Astrocyte (in vitro differentiated cells and primary cell): ENCODE results near the gene XIRP1. TPM values are rescaled to one million over a fixed set of nuclear protein-coding genes. Genes with fewer than 3 reads are reported as not detected.

ENCODE experiments used
- DNase-seq: peaks from one replicate; pipeline ENCODE4 v3.0.0-alpha.2; 2010; ENCODE audit warnings: low read depth
- FAIRE-seq: peaks from 2 replicates; lab custom pipeline; 2011; peaks lifted over from hg19 to GRCh38; lab: Jason Lieb, UNC
- H2AFZ ChIP-seq: 2 replicates; pipeline ENCODE4 v1.6.0; 2012; ENCODE audit warnings: low read depth, low read length, inconsistent platforms
- H3K27ac ChIP-seq: 2 replicates; pipeline ENCODE4 v1.5.1; 2011; ENCODE audit warnings: low read depth, low read length, inconsistent platforms
- H3K27me3 ChIP-seq: 2 replicates; pipeline ENCODE4 v1.6.0; 2011; ENCODE audit warnings: low read length, inconsistent platforms; ENCODE audit not compliant: insufficient read depth
- H3K36me3 ChIP-seq: 2 replicates; pipeline ENCODE4 v1.5.1; 2011; ENCODE audit warnings: low read length, inconsistent platforms; ENCODE audit not compliant: insufficient read depth
- H3K4me1 ChIP-seq: 2 replicates; pipeline ENCODE4 v1.5.1; 2011; ENCODE audit warnings: low read length, inconsistent platforms; ENCODE audit not compliant: insufficient read depth
- H3K4me2 ChIP-seq: 2 replicates; pipeline ENCODE4 v1.6.0; 2012; ENCODE audit warnings: low read length, inconsistent platforms
- H3K4me3 ChIP-seq: 2 replicates; pipeline ENCODE4 v1.5.1; 2011; ENCODE audit warnings: low read depth, mild to moderate bottlenecking, low read length, inconsistent platforms; ENCODE audit not compliant: insufficient read depth
- H3K79me2 ChIP-seq: 2 replicates; pipeline ENCODE4 v1.6.0; 2012; ENCODE audit warnings: mild to moderate bottlenecking, low read length, inconsistent platforms; ENCODE audit not compliant: insufficient read depth
- H3K9ac ChIP-seq: 2 replicates; pipeline ENCODE4 v1.6.0; 2012; ENCODE audit warnings: mild to moderate bottlenecking, low read length, inconsistent platforms
- H3K9me3 ChIP-seq: 2 replicates; pipeline ENCODE4 v1.5.1; 2012; ENCODE audit warnings: low read depth, mild to moderate bottlenecking, low read length, inconsistent platforms; ENCODE audit not compliant: insufficient read depth
- H4K20me1 ChIP-seq: 2 replicates; pipeline ENCODE4 v1.6.0; 2012; ENCODE audit warnings: low read length, inconsistent platforms; ENCODE audit not compliant: insufficient read depth
- H3K27ac Mint-ChIP-seq: one replicate; pipeline ENCODE4 v1.8.0; 2021; ENCODE audit warnings: mild to moderate bottlenecking, mixed read lengths; ENCODE audit not compliant: unreplicated experiment
- H3K27me3 Mint-ChIP-seq: one replicate; pipeline ENCODE4 v1.8.0; 2021; ENCODE audit warnings: low read depth, mixed read lengths; ENCODE audit not compliant: unreplicated experiment
- H3K36me3 Mint-ChIP-seq: one replicate; pipeline ENCODE4 v1.8.0; 2021; ENCODE audit warnings: low read depth, mixed read lengths; ENCODE audit not compliant: unreplicated experiment
- H3K4me1 Mint-ChIP-seq: one replicate; pipeline ENCODE4 v1.8.0; 2021; ENCODE audit warnings: low read depth, mixed read lengths; ENCODE audit not compliant: unreplicated experiment
- H3K4me3 Mint-ChIP-seq: one replicate; pipeline ENCODE4 v1.8.0; 2021; ENCODE audit warnings: mild to moderate bottlenecking, moderate library complexity, mixed read lengths; ENCODE audit not compliant: unreplicated experiment
- H3K9me3 Mint-ChIP-seq: one replicate; pipeline ENCODE4 v1.8.0; 2021; ENCODE audit warnings: mild to moderate bottlenecking, mixed read lengths; ENCODE audit not compliant: unreplicated experiment
- CTCF ChIP-seq: IDR thresholded peaks from 2 replicates; pipeline ENCODE4 v1.5.1; 2011; ENCODE audit warnings: low read depth, mild to moderate bottlenecking, inconsistent platforms, low read length, moderate library complexity; ENCODE audit not compliant: insufficient read depth
- EZH2 ChIP-seq: IDR thresholded peaks from 2 replicates; pipeline ENCODE4 v1.6.1; 2012; ENCODE audit warnings: mild to moderate bottlenecking, low read length, inconsistent platforms; ENCODE audit not compliant: insufficient read depth
- total RNA-seq: library from RNA; stranded (reverse); gene quantifications from 2 replicates; pipeline ENCODE4 v1.2.1, GENCODE V29; 2021

XIRP1 gene
- total RNA-seq, 1 donor from 2014 or later, result 1.1 TPM

GRCh38 chr3:39135170-39135805 lies 57.1 kb downstream of the XIRP1 start:
- Histone ChIP-seq H3K4me3 (no peak overlapping the region), H3K4me2 (no peak overlapping the region), H2AFZ (no peak overlapping the region), H3K4me1 (no peaks in the 10 kb centered on the region), H3K9me3 (no peaks in the 10 kb centered on the region), H3K79me2 (peaks cover 9% of the 10 kb centered on the region), H3K27me3 (no peaks in the 10 kb centered on the region), H4K20me1 (peaks cover 29% of the 10 kb centered on the region), H3K9ac (no peak overlapping the region), H3K36me3 (peaks cover 6% of the 10 kb centered on the region), H3K27ac (no peak overlapping the region)
- H3K9me3 Mint-ChIP-seq, result no peaks in the 10 kb centered on the region
- H3K27me3 Mint-ChIP-seq, result peaks cover 14% of the 10 kb centered on the region
- peaks cover 15% of the 10 kb centered on the region for H3K4me1 Mint-ChIP-seq
- H3K27ac Mint-ChIP-seq, result no peak overlapping the region
- TF ChIP-seq EZH2, result no peak
- no peak for TF ChIP-seq CTCF
- no peak overlapping the region for H3K4me3 Mint-ChIP-seq
- peaks cover 25% of the 10 kb centered on the region for H3K36me3 Mint-ChIP-seq
- FAIRE-seq, result no peak
- DNase-seq, result no peak

DNA sequence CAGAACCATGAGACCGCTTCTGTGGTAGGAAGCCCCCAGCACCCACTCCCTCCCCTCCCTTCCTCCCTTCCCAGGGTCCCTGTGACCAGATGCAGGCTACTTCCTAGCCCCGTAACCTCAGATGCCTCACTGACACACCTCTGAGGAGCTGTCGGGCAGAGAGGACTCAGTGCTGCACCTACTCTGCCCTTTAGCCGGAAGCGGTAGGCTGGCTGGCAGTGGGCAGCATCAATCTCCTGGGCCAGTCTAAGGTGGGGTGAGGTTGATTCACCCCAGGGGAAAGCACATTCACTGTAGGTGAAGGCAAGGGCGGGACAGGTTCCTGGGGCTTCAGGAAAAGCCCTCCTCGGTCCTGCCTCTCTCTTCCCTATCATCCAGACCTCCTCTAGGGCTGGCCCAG lies 58.1 kb downstream of the XIRP1 start:
- H2AFZ ChIP-seq, result no peak overlapping the region
- H3K36me3 ChIP-seq, result peaks cover 2% of the 10 kb centered on the region
- Mint-ChIP-seq H3K27me3 (peaks cover 14% of the 10 kb centered on the region), H3K36me3 (peaks cover 20% of the 10 kb centered on the region), H3K27ac (no peak overlapping the region), H3K4me3 (no peak overlapping the region), H3K9me3 (no peaks in the 10 kb centered on the region), H3K4me1 (peaks cover 5% of the 10 kb centered on the region)
- no peaks in the 10 kb centered on the region for H3K4me1 ChIP-seq
- H3K27ac ChIP-seq, result no peak overlapping the region
- no peak overlapping the region for H3K9ac ChIP-seq
- no peaks in the 10 kb centered on the region for H3K9me3 ChIP-seq
- peaks cover 19% of the 10 kb centered on the region for H4K20me1 ChIP-seq
- H3K27me3 ChIP-seq, result no peaks in the 10 kb centered on the region
- TF ChIP-seq CTCF (no peak), EZH2 (no peak)
- DNase-seq (no peak), FAIRE-seq (no peak)
- H3K4me2 ChIP-seq, result no peak overlapping the region
- H3K4me3 ChIP-seq, result no peak overlapping the region
- no peaks in the 10 kb centered on the region for H3K79me2 ChIP-seq

GRCh38 chr3:39133822-39134221 lies 58.6 kb downstream of the XIRP1 start:
- no peak for FAIRE-seq
- no peaks in the 10 kb centered on the region for H3K27me3 ChIP-seq
- peaks cover 16% of the 10 kb centered on the region for H4K20me1 ChIP-seq
- Mint-ChIP-seq H3K4me1 (peaks cover 4% of the 10 kb centered on the region), H3K9me3 (no peaks in the 10 kb centered on the region), H3K4me3 (no peak overlapping the region), H3K27ac (peak overlapping the region; percentile 34), H3K36me3 (peaks cover 19% of the 10 kb centered on the region), H3K27me3 (peaks cover 16% of the 10 kb centered on the region)
- no peak overlapping the region for H3K27ac ChIP-seq
- no peak overlapping the region for H2AFZ ChIP-seq
- H3K4me3 ChIP-seq, result no peak overlapping the region
- no peak overlapping the region for H3K4me2 ChIP-seq
- no peak for TF ChIP-seq EZH2
- no peak for TF ChIP-seq CTCF
- H3K9ac ChIP-seq, result no peak overlapping the region
- H3K36me3 ChIP-seq, result peaks cover 2% of the 10 kb centered on the region
- H3K79me2 ChIP-seq, result no peaks in the 10 kb centered on the region
- no peak for DNase-seq
- H3K9me3 ChIP-seq, result no peaks in the 10 kb centered on the region
- H3K4me1 ChIP-seq, result no peaks in the 10 kb centered on the region
